GM18499 (cell line): ENCODE results near the gene SEZ6.

Experiments
- ATAC-seq: cut with Tn5 transposase; IDR thresholded peaks from one replicate; pipeline ENCODE4 v1.9.1; 2021; ENCODE audit warnings: moderate number of reproducible peaks; ENCODE audit not compliant: insufficient read depth, unreplicated experiment

The SEZ6 gene

GRCh38 chr17:29036584-29036983 is 30.8 kb upstream of the SEZ6 start:
- no peak for ATAC-seq

GRCh38 chr17:29034510-29034909 is 28.7 kb upstream of the SEZ6 start:
- no peak for ATAC-seq

- ATAC-seq = no peak
Measured at GRCh38 chr17:29032857-29033197, 27.0 kb upstream of the SEZ6 start.

GRCh38 chr17:29032013-29032856 is 26.4 kb upstream of the SEZ6 start:
- no peak for ATAC-seq

GRCh38 chr17:29031488-29031887 is 25.7 kb upstream of the SEZ6 start:
- ATAC-seq = no peak

GRCh38 chr17:29024316-29024952 is 18.6 kb upstream of the SEZ6 start:
- no peak for ATAC-seq

GRCh38 chr17:29022074-29022473 is 16.2 kb upstream of the SEZ6 start:
- no peak for ATAC-seq

- ATAC-seq = no peak
Measured at GRCh38 chr17:29021226-29021625, 15.4 kb upstream of the SEZ6 start.

GRCh38 chr17:29020576-29020975 is 14.7 kb upstream of the SEZ6 start:
- no peak for ATAC-seq

GRCh38 chr17:29019475-29020181 is 13.8 kb upstream of the SEZ6 start:
- no peak for ATAC-seq

- no peak for ATAC-seq
Measured at GRCh38 chr17:29018788-29019474, 13.1 kb upstream of the SEZ6 start.

- no peak for ATAC-seq
Measured at GRCh38 chr17:29016345-29017210, 10.7 kb upstream of the SEZ6 start.

- no peak for ATAC-seq
Measured at GRCh38 chr17:29014716-29015115, 8.9 kb upstream of the SEZ6 start.

- ATAC-seq = no peak
Measured at GRCh38 chr17:29012535-29012934, 6.7 kb upstream of the SEZ6 start.

- no peak for ATAC-seq
Measured at GRCh38 chr17:29010586-29010985, 4.8 kb upstream of the SEZ6 start.

- ATAC-seq = no peak
Measured at GRCh38 chr17:29010129-29010528, 4.3 kb upstream of the SEZ6 start.

GRCh38 chr17:29008591-29008990 is 2.8 kb upstream of the SEZ6 start:
- no peak for ATAC-seq

- no peak for ATAC-seq
Measured at GRCh38 chr17:29007860-29008455, 2.1 kb upstream of the SEZ6 start.

GRCh38 chr17:29007456-29007855 is 1.6 kb upstream of the SEZ6 start:
- no peak for ATAC-seq
